Keratinocyte (primary cell): ENCODE results near the gene ASPSCR1. TPM values are rescaled to one million over a fixed set of nuclear protein-coding genes. Genes with fewer than 3 reads are reported as not detected.

Experiments used
- DNase-seq: peaks from one replicate; pipeline ENCODE4 v3.0.0-alpha.2; 2011; ENCODE audit warnings: low read depth, missing footprints, low spot score
- FAIRE-seq: peaks from 2 replicates; lab custom pipeline; 2011; peaks lifted over from hg19 to GRCh38; lab: Jason Lieb, UNC
- H2AFZ ChIP-seq: 2 replicates; pipeline ENCODE4 v1.6.0; 2012; ENCODE audit warnings: low read length, control low read depth, inconsistent platforms; ENCODE audit not compliant: control insufficient read depth
- H3K27ac ChIP-seq: 2 replicates; pipeline ENCODE4 v1.5.1; 2011; ENCODE audit warnings: low read length; ENCODE audit not compliant: control insufficient read depth, insufficient read depth
- H3K27me3 ChIP-seq: 3 replicates; pipeline ENCODE4 v1.6.0; 2011; ENCODE audit warnings: low read length; ENCODE audit not compliant: control insufficient read depth, insufficient read depth; ENCODE audit errors: extremely low read depth
- H3K36me3 ChIP-seq, 2 experiments: 2 replicates in 1 of 2; 3 replicates in 1 of 2; pipeline ENCODE4 v1.5.1; 2011; ENCODE audit warnings: low read length in 2 of 2, mild to moderate bottlenecking in 1 of 2; ENCODE audit not compliant: control insufficient read depth in 2 of 2, insufficient read depth in 2 of 2; ENCODE audit errors: extremely low read depth in 1 of 2
- H3K4me1 ChIP-seq: 3 replicates; pipeline ENCODE4 v1.5.1; 2011; ENCODE audit warnings: low read length; ENCODE audit not compliant: control insufficient read depth, insufficient read depth; ENCODE audit errors: extremely low read depth
- H3K4me2 ChIP-seq: 3 replicates; pipeline ENCODE4 v1.6.0; 2011; ENCODE audit warnings: low read depth, low read length; ENCODE audit not compliant: control insufficient read depth, insufficient read depth; ENCODE audit errors: extremely low read depth
- H3K4me3 ChIP-seq, 3 experiments: fragments of 200-600 bp in 1 of 3; sonication (generic) in 1 of 3; 2 replicates in 2 of 3; 3 replicates in 1 of 3; pipeline ENCODE4 v1.5.1; 2011 to 2016; ENCODE audit warnings: low read length in 3 of 3, mild to moderate bottlenecking in 3 of 3, control low read depth in 2 of 3, inconsistent platforms in 1 of 3, low read depth in 1 of 3, mixed read lengths in 1 of 3, mixed run types in 1 of 3, moderate library complexity in 1 of 3; ENCODE audit not compliant: control insufficient read depth in 2 of 3, insufficient read depth in 2 of 3; ENCODE audit errors: extremely low read depth in 1 of 3
- H3K79me2 ChIP-seq: 2 replicates; pipeline ENCODE4 v1.6.0; 2012; ENCODE audit warnings: low read length; ENCODE audit not compliant: control insufficient read depth, insufficient read depth
- H3K9ac ChIP-seq: 3 replicates; pipeline ENCODE4 v1.6.0; 2011; ENCODE audit warnings: low read length; ENCODE audit not compliant: control insufficient read depth, insufficient read depth; ENCODE audit errors: extremely low read depth
- H3K9me1 ChIP-seq: 3 replicates; pipeline ENCODE4 v1.6.0; 2011; ENCODE audit warnings: low read length; ENCODE audit not compliant: control insufficient read depth, insufficient read depth; ENCODE audit errors: extremely low read depth
- H3K9me3 ChIP-seq: 2 replicates; pipeline ENCODE4 v1.5.1; 2012; ENCODE audit warnings: low read depth, low read length; ENCODE audit not compliant: control insufficient read depth
- H4K20me1 ChIP-seq: 3 replicates; pipeline ENCODE4 v1.6.0; 2011; ENCODE audit warnings: low read length; ENCODE audit not compliant: control insufficient read depth, insufficient read depth; ENCODE audit errors: extremely low read depth
- EZH2 ChIP-seq: IDR thresholded peaks from one replicate; pipeline ENCODE4 v1.6.1; 2012; ENCODE audit warnings: inconsistent platforms, mild to moderate bottlenecking, low read length, moderate library complexity
- dilution Hi-C: fragments of 300-500 bp; cut with MboI; formaldehyde crosslinking; loops from one replicate; pipeline ENCODE4 v1.7.0; 2020; ENCODE audit warnings: low sequenced_read_pairs; ENCODE audit not compliant: extremely low pct_ligation_motif_present
- polyA plus RNA-seq, 5 experiments: library from polyadenylated mRNA; depleted of rRNA in 3 of 5; stranded (reverse) in 3 of 5; stranded (forward) in 1 of 5; unstranded in 1 of 5; fragments of >200 nt; gene quantifications; 1 replicate in 1 of 5; 2 replicates in 3 of 5; 3 replicates in 1 of 5; pipeline versions ENCODE4 v1.2.1 to v1.2.3, GENCODE V29; 2011 to 2012; ENCODE audit warnings: missing spikeins in 2 of 5, low read depth in 1 of 5, low replicate concordance in 1 of 5
- TF ChIP-seq, protein P1 (sequence below), 3 experiments: IDR thresholded peaks in 1 of 3; conservative IDR thresholded peaks in 1 of 3; optimal IDR thresholded peaks in 1 of 3; 2 replicates in 2 of 3; 3 replicates in 1 of 3; pipeline versions ENCODE3 to v1.5.1; 2011; ENCODE audit warnings: low read length in 3 of 3, mild to moderate bottlenecking in 3 of 3, moderate library complexity in 2 of 3, control low read depth in 1 of 3, inconsistent platforms in 1 of 3; ENCODE audit not compliant: insufficient read depth in 2 of 3; ENCODE audit errors: extremely low read depth in 1 of 3

The ASPSCR1 gene
- polyA plus RNA-seq, 1 donor (not counting 4 experiments of a cell fraction or from before 2014, with no cell fraction given) = 5.2 TPM

DNA sequence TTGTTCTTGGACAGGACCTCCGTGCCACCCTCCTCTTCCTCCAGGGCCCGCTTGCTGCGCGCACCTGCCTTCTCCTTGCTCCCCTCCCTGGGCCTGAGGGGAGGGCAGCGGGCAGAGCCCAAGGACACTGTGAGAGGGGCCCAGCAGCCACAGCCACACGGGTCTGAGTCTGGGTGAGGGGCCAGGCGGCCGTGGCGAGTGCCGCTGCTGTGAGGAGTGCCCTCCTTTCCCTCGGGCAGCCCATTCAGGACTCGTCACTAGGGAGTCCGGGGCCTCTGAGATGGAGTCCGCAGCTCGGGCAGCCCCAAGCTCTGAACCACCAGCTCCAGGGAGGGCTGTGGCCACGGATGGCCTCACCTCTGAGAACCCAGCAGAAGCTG lies 82.6 kb downstream of the ASPSCR1 start:
- Histone ChIP-seq H3K9me3 (no peaks in the 10 kb centered on the region), H3K9me1 (no peaks in the 10 kb centered on the region), H2AFZ (no peak overlapping the region), H3K36me3 (peaks cover 39 to 40% of the 10 kb centered on the region in 2 experiments), H3K4me2 (no peak overlapping the region), H3K4me3 (no peak overlapping the region), H3K27ac (no peak overlapping the region), H4K20me1 (peaks cover 9% of the 10 kb centered on the region), H3K27me3 (no peaks in the 10 kb centered on the region), H3K79me2 (peaks cover 17% of the 10 kb centered on the region), H3K9ac (no peak overlapping the region), H3K4me1 (peaks cover 7% of the 10 kb centered on the region)
- FAIRE-seq (no peak), DNase-seq (no peak)
- dilution Hi-C loops = no loop called here
- TF ChIP-seq EZH2 = no peak
- TF ChIP-seq, protein P1, sequence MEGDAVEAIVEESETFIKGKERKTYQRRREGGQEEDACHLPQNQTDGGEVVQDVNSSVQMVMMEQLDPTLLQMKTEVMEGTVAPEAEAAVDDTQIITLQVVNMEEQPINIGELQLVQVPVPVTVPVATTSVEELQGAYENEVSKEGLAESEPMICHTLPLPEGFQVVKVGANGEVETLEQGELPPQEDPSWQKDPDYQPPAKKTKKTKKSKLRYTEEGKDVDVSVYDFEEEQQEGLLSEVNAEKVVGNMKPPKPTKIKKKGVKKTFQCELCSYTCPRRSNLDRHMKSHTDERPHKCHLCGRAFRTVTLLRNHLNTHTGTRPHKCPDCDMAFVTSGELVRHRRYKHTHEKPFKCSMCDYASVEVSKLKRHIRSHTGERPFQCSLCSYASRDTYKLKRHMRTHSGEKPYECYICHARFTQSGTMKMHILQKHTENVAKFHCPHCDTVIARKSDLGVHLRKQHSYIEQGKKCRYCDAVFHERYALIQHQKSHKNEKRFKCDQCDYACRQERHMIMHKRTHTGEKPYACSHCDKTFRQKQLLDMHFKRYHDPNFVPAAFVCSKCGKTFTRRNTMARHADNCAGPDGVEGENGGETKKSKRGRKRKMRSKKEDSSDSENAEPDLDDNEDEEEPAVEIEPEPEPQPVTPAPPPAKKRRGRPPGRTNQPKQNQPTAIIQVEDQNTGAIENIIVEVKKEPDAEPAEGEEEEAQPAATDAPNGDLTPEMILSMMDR (optimal IDR thresholded peaks at IDR 0.05 in 1 of 3, IDR thresholded peaks at IDR 0.05 in 1 of 3, conservative IDR thresholded peaks at IDR 0.05 in 1 of 3; ENCODE audit: extremely low read depth in 1 of 3, insufficient read depth in 2 of 3, low read length in 3 of 3) = no peak

DNA sequence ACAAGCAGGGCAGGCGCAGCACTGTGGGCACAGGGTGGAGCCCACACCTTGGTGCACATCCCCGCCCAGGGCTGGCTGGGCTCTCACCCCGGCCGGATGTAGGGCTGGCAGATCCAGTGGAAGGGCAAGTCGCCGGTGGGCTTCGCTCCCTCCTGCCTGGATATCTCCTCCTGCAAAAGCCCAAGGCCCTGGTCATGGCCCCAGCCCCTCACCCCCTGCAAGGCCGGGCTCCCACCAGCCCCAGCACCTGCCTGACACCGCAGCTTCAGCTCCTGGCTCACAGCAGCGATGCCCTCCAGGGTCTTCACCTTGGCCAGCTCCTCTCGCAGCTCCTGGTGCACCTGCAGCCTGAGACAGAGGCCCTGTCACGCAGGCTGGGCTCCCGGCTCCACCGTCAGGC lies 83.2 kb downstream of the ASPSCR1 start:
- Histone ChIP-seq H3K36me3 (peaks cover 35 to 36% of the 10 kb centered on the region in 2 experiments), H3K9me3 (no peaks in the 10 kb centered on the region), H2AFZ (no peak overlapping the region), H3K4me2 (no peak overlapping the region), H3K4me3 (no peak overlapping the region), H3K79me2 (peaks cover 20% of the 10 kb centered on the region), H3K27ac (no peak overlapping the region), H3K9ac (no peak overlapping the region), H3K4me1 (peaks cover 7% of the 10 kb centered on the region), H3K27me3 (no peaks in the 10 kb centered on the region), H3K9me1 (no peaks in the 10 kb centered on the region), H4K20me1 (peaks cover 9% of the 10 kb centered on the region)
- FAIRE-seq = no peak
- no peak for DNase-seq
- TF ChIP-seq EZH2 = no peak
- TF ChIP-seq, protein P1 (optimal IDR thresholded peaks at IDR 0.05 in 1 of 3, IDR thresholded peaks at IDR 0.05 in 1 of 3, conservative IDR thresholded peaks at IDR 0.05 in 1 of 3; ENCODE audit: extremely low read depth in 1 of 3, insufficient read depth in 2 of 3, low read length in 3 of 3) = no peak
- dilution Hi-C loops = no loop called here
